ENCODE measurements around the gene SCN5A.
"Not testable (repeated sequence)": the region's sequence is repeated elsewhere in the genome, so short reads cannot be mapped to it uniquely, and the experiment has no call there.

Gene SCN5A

GRCh38 chr3:38576131-38576525 lies 73.4 kb downstream of the SCN5A start:
- FAIRE-seq (no peak), DNase-seq (ENCODE audit: insufficient read length, low spot score) (no peak)
- no peak for TF ChIP-seq CTCF (IDR thresholded peaks at IDR 0.05; ENCODE audit: insufficient read depth, missing control alignments)

GRCh38 chr3:38575279-38575843 lies 74.1 kb downstream of the SCN5A start:
- no peak for DNase-seq (ENCODE audit: insufficient read length, low spot score)
- no peak for FAIRE-seq
- no peak for TF ChIP-seq CTCF (IDR thresholded peaks at IDR 0.05; ENCODE audit: insufficient read depth, missing control alignments)

GRCh38 chr3:38574411-38575278 lies 74.8 kb downstream of the SCN5A start:
- FAIRE-seq: no peak
- no peak for DNase-seq (ENCODE audit: insufficient read length, low spot score)
- no peak for TF ChIP-seq CTCF (IDR thresholded peaks at IDR 0.05; ENCODE audit: insufficient read depth, missing control alignments)

- FAIRE-seq: no peak
- TF ChIP-seq CTCF (IDR thresholded peaks at IDR 0.05; ENCODE audit: insufficient read depth, missing control alignments): no peak
- no peak for DNase-seq (ENCODE audit: insufficient read length, low spot score)
These were observed 75.9 kb downstream of the SCN5A start for GRCh38 chr3:38573556-38573955.

GRCh38 chr3:38573111-38573510 lies 76.4 kb downstream of the SCN5A start:
- FAIRE-seq (no peak), DNase-seq (ENCODE audit: insufficient read length, low spot score) (no peak)
- TF ChIP-seq CTCF (IDR thresholded peaks at IDR 0.05; ENCODE audit: insufficient read depth, missing control alignments): no peak

- no peak for FAIRE-seq
These were observed 82.0 kb downstream of the SCN5A start for GRCh38 chr3:38567498-38567897.

GRCh38 chr3:38566794-38567193 lies 82.7 kb downstream of the SCN5A start:
- DNase-seq (ENCODE audit: insufficient read length, low spot score); FAIRE-seq: not testable (repeated sequence)

More at GRCh38 chr3:38567498-38567897, 82.0 kb downstream of the SCN5A start:
- no peak for DNase-seq (ENCODE audit: insufficient read length, low spot score)
- TF ChIP-seq CTCF (IDR thresholded peaks at IDR 0.05; ENCODE audit: insufficient read depth, missing control alignments): no peak

Measured in D721Med (cell line).